Spleen (tissue), 11 donors: ENCODE measurements around the gene WNT7A. TPM values are rescaled to one million over a fixed set of nuclear protein-coding genes. Genes with fewer than 3 reads are reported as not detected.

ENCODE experiments used
- DNase-seq: peaks from one replicate; pipeline ENCODE4 v3.0.0-alpha.2; 2020
- H3K27ac ChIP-seq, 8 donors: fragments of 200-600 bp; sonication (generic) in 7 of 8; 1 replicate in 4 of 8; 2 replicates in 4 of 8; pipeline versions ENCODE4 v1.5.0 to v1.8.0; 2016 to 2021; ENCODE audit warnings: inconsistent platforms in 4 of 8, mild to moderate bottlenecking in 4 of 8, moderate library complexity in 1 of 8
- H3K27me3 ChIP-seq, 7 donors: fragments of 200-600 bp; sonication (generic) in 6 of 7; replicated peaks in 1 of 7; 1 replicate in 4 of 7; 2 replicates in 3 of 7; pipeline versions ENCODE4 v1.5.0 to v1.8.0; 2016 to 2021; ENCODE audit warnings: inconsistent platforms in 3 of 7, mild to moderate bottlenecking in 1 of 7
- H3K36me3 ChIP-seq, 6 donors: fragments of 200-600 bp; sonication (generic) in 5 of 6; 1 replicate in 4 of 6; 2 replicates in 2 of 6; pipeline versions ENCODE4 v1.5.0 to v1.8.0; 2016 to 2021; ENCODE audit warnings: inconsistent platforms in 2 of 6
- H3K4me1 ChIP-seq, 6 donors: fragments of 200-600 bp; sonication (generic) in 5 of 6; 1 replicate in 3 of 6; 2 replicates in 3 of 6; pipeline versions ENCODE4 v1.5.0 to v1.8.0; 2016 to 2021; ENCODE audit warnings: inconsistent platforms in 3 of 6
- H3K4me3 ChIP-seq, 8 donors: fragments of 200-600 bp; sonication (generic) in 7 of 8; 1 replicate in 4 of 8; 2 replicates in 4 of 8; pipeline versions ENCODE4 v1.5.0 to v1.8.0; 2016 to 2021; ENCODE audit warnings: inconsistent platforms in 4 of 8, mild to moderate bottlenecking in 4 of 8, moderate library complexity in 2 of 8
- H3K9me3 ChIP-seq, 8 donors: fragments of 200-600 bp; sonication (generic) in 7 of 8; 1 replicate in 4 of 8; 2 replicates in 4 of 8; pipeline versions ENCODE4 v1.5.0 to v1.8.0; 2016 to 2021; ENCODE audit warnings: inconsistent platforms in 4 of 8
- CTCF ChIP-seq, 11 experiments: fragments of 200-600 bp in 7 of 11; fragments of 450-650 bp in 4 of 11; sonication (generic) in 4 of 11; IDR thresholded peaks in 8 of 11; conservative IDR thresholded peaks in 3 of 11; 1 replicate in 7 of 11; 2 replicates in 4 of 11; pipeline versions ENCODE4 v1.4.0 to v1.8.0; 2016 to 2021; ENCODE audit warnings: antibody characterized with exemption in 11 of 11, inconsistent platforms in 4 of 11, mild to moderate bottlenecking in 1 of 11
- POLR2A ChIP-seq, 3 donors: fragments of 450-650 bp; IDR thresholded peaks; one replicate each; pipeline ENCODE4 v1.5.1; 2017; ENCODE audit warnings: antibody characterized with exemption in 3 of 3, mild to moderate bottlenecking in 1 of 3
- POLR2AphosphoS5 ChIP-seq, 3 donors: sonication (generic); formaldehyde crosslinking; IDR thresholded peaks; one replicate each; pipeline ENCODE4 v1.5.1; 2017; ENCODE audit warnings: antibody characterized with exemption in 3 of 3
- WGBS, 5 donors: extraction: QIAGEN DNeasy Blood & Tissue Kit in 3 of 5; methylation state at CpG; one replicate each; pipeline versions ENCODE4 v1.1.5 to v1.1.7; 2013 to 2018; 5-methylcytosine and 5-hydroxymethylcytosine counted together
- intact Hi-C: fragments of 100-400 bp; cut with DNase I; formaldehyde crosslinking; loops from one replicate; pipeline ENCODE4 v1.15.0; 2023; ENCODE audit warnings: low total_unique reads
- polyA plus RNA-seq, 3 donors: library from polyadenylated mRNA; stranded (reverse); fragments of 200-250 nt; gene quantifications; one replicate each; pipeline ENCODE4 v1.2.1, GENCODE V29; 2013
- total RNA-seq, 7 donors: library from RNA; depleted of rRNA in 3 of 7; stranded (reverse); fragments of >200 nt in 3 of 7; fragmentation: NEBNext Ultra II Directional in 4 of 7; extraction: Animal tissue kit (Norgen Biotek cat#: 25700) in 4 of 7; gene quantifications; one replicate each; pipeline versions ENCODE4 v1.1.0 to v1.2.1, GENCODE V29; 2016 to 2021
- donor health status: healthy with polysubstance abuse.
- donor health status: DM: no; HTN: no; CAD: no; lungs with moderate emphysema.
- donor health status: DM: no; HTN: no; CAD: no.
- donor health status: Bipolar disorder and iron deficiency.
- donor health status: healthy.
- donor health status: DM: no; HTN: no; CAD: no.
- donor health status: DM: yes; HTN: yes; CAD: no.

Gene WNT7A
- total and polyA plus RNA-seq, 10 donors: 0.52 to 6.3 (median 2.0) TPM

GRCh38 chr3:13811614-13812013 lies 68.3 kb downstream of the WNT7A start:
- peaks cover 0 to 22% (median 0%) of the 10 kb centered on the region in 6 donors for H3K36me3 ChIP-seq
- 65 to 84% (median 78%) methylated on average over 6 to 8 of the region's 8 CpGs for WGBS, 5 donors
- H3K4me3 ChIP-seq: no peak overlapping the region
- DNase-seq: peak; percentile 39
- no peak for TF ChIP-seq POLR2A (IDR thresholded peaks at IDR 0.05)
- no peak for TF ChIP-seq CTCF (IDR thresholded peaks at IDR 0.05 in 8 of 11, conservative IDR thresholded peaks at IDR 0.05 in 3 of 11)
- TF ChIP-seq POLR2AphosphoS5 (IDR thresholded peaks at IDR 0.05): no peak
- no peaks in the 10 kb centered on the region for H3K4me1 ChIP-seq
- intact Hi-C loops: no loop called here
- H3K9me3 ChIP-seq: peaks cover 16 to 62% (median 49%) of the 10 kb centered on the region in 8 donors
- H3K27me3 ChIP-seq: peaks cover 0 to 12% (median 0%) of the 10 kb centered on the region in 7 donors
- no peak overlapping the region for H3K27ac ChIP-seq

GRCh38 chr3:13808550-13808949 lies 71.3 kb downstream of the WNT7A start:
- Histone ChIP-seq H3K4me3 (no peak overlapping the region), H3K36me3 (no peaks in the 10 kb centered on the region), H3K4me1 (no peaks in the 10 kb centered on the region), H3K9me3 (peaks cover 0 to 42% (median 23%) of the 10 kb centered on the region in 8 donors), H3K27me3 (peaks cover 0 to 12% (median 0%) of the 10 kb centered on the region in 7 donors), H3K27ac (no peak overlapping the region)
- TF ChIP-seq CTCF (IDR thresholded peaks at IDR 0.05 in 8 of 11, conservative IDR thresholded peaks at IDR 0.05 in 3 of 11) (no peak), POLR2AphosphoS5 (IDR thresholded peaks at IDR 0.05) (no peak), POLR2A (IDR thresholded peaks at IDR 0.05) (no peak)
- intact Hi-C loops: no loop called here
- peak; percentile 63 for DNase-seq
- WGBS, 5 donors: 65 to 84% (median 78%) methylated on average over 8 of the region's 8 CpGs

- WGBS, 5 donors: 74 to 85% (median 81%) methylated on average over 15 of the region's 15 CpGs
These were observed 78.3 kb downstream of the WNT7A start for GRCh38 chr3:13801361-13802204.

More at GRCh38 chr3:13801361-13802204, 78.3 kb downstream of the WNT7A start:
- no peak for TF ChIP-seq CTCF (IDR thresholded peaks at IDR 0.05 in 8 of 11, conservative IDR thresholded peaks at IDR 0.05 in 3 of 11)
- TF ChIP-seq POLR2AphosphoS5 (IDR thresholded peaks at IDR 0.05): no peak
- TF ChIP-seq POLR2A (IDR thresholded peaks at IDR 0.05): no peak
- Histone ChIP-seq H3K4me3 (no peak overlapping the region), H3K27ac (no peak overlapping the region), H3K4me1 (no peaks in the 10 kb centered on the region), H3K36me3 (no peaks in the 10 kb centered on the region), H3K27me3 (peaks cover 0 to 6% (median 0%) of the 10 kb centered on the region in 7 donors), H3K9me3 (peaks cover 0 to 17% (median 4%) of the 10 kb centered on the region in 8 donors)
- intact Hi-C loops: no loop called here
- DNase-seq: no peak
